HCT116 (cell line): ENCODE measurements around the gene DHDH. TPM values are rescaled to one million over a fixed set of nuclear protein-coding genes. Genes with fewer than 3 reads are reported as not detected.

Source experiments
- ATAC-seq: fragments of 200-7000 bp; cut with Tn5 transposase; 2 replicates; pipeline ENCODE4 v1.9.1; 2020; ENCODE audit warnings: mild to moderate bottlenecking, moderate library complexity
- BruUV-seq: library from RNA; stranded (reverse); fragments of 400-500 nt; replicated peaks from 2 replicates; lab custom pipeline; 2021; lab: Mats Ljungman, UMichigan
- CTCF ChIA-PET: fragments of 300-600 bp; sonication (Branson Sonifier 250); formaldehyde crosslinking; loops from one replicate; lab custom pipeline; 2021; ENCODE audit warnings: antibody characterized with exemption; lab: Charles Lee
- POLR2A ChIA-PET: fragments of 300-600, 350-600 bp; sonication (Branson Sonifier 250); formaldehyde crosslinking; loops from one replicate; lab custom pipeline; 2021; ENCODE audit warnings: antibody characterized with exemption; lab: Charles Lee
- RAD21 ChIA-PET, 2 experiments: fragments of 300-600 bp; sonication (Branson Sonifier 250); formaldehyde crosslinking; loops; one replicate each; lab custom pipeline; 2023; ENCODE audit warnings: low total read pairs in 2 of 2; ENCODE audit not compliant: uncharacterized antibody in 2 of 2, unreplicated experiment in 2 of 2, low non-redundant PET in 1 of 2; lab: Charles Lee
- DNase-seq: peaks from one replicate; pipeline ENCODE4 v3.0.0-alpha.2; 2010; ENCODE audit warnings: low read depth, low spot score
- H2AFZ ChIP-seq: fragments of 200-600 bp; shearing (Covaris generic), sonication (generic); 2 replicates; pipeline ENCODE4 v1.6.1; 2017; ENCODE audit warnings: low read depth, mixed run types, mixed read lengths, antibody characterized with exemption, low read length; ENCODE audit not compliant: poor library complexity, severe bottlenecking
- H3K27ac ChIP-seq: 2 replicates; pipeline ENCODE4 v1.5.1; 2012; ENCODE audit warnings: low read depth, low read length
- H3K27me3 ChIP-seq: fragments of 200-600 bp; sonication (generic); 2 replicates; pipeline ENCODE4 v1.6.1; 2016; ENCODE audit warnings: mixed run types, low read length, mixed read lengths; ENCODE audit not compliant: insufficient read depth
- H3K36me3 ChIP-seq, 2 experiments: fragments of 200-500 bp in 1 of 2; fragments of 200-600 bp in 1 of 2; sonication (Bioruptor generic) in 1 of 2; sonication (generic) in 1 of 2; 2 replicates each; pipeline versions ENCODE4 v1.5.1 to v1.6.1; 2014 to 2016; ENCODE audit warnings: low read length in 2 of 2, inconsistent platforms in 1 of 2, mixed read lengths in 1 of 2, mixed run types in 1 of 2; ENCODE audit not compliant: insufficient read depth in 2 of 2, control insufficient read depth in 1 of 2
- H3K4me1 ChIP-seq, 2 experiments: fragments of 200-600 bp in 1 of 2; sonication (generic) in 1 of 2; 2 replicates each; pipeline versions ENCODE4 v1.5.1 to v1.6.1; 2012 to 2017; ENCODE audit warnings: low read length in 2 of 2, inconsistent platforms in 1 of 2, mild to moderate bottlenecking in 1 of 2, mixed read lengths in 1 of 2, mixed run types in 1 of 2, moderate library complexity in 1 of 2; ENCODE audit not compliant: insufficient read depth in 2 of 2, control insufficient read depth in 1 of 2
- H3K4me2 ChIP-seq: fragments of 200-600 bp; sonication (generic); 2 replicates; pipeline ENCODE4 v1.6.1; 2017; ENCODE audit warnings: mixed run types, low read length, mixed read lengths
- H3K4me3 ChIP-seq, 2 experiments: fragments of 200-600 bp in 1 of 2; sonication (generic) in 1 of 2; replicated peaks in 1 of 2; 2 replicates each; pipeline ENCODE4 v1.5.1; 2011 to 2016; ENCODE audit warnings: low read length in 2 of 2, control low read depth in 1 of 2, low read depth in 1 of 2, mild to moderate bottlenecking in 1 of 2, mixed read lengths in 1 of 2, mixed run types in 1 of 2
- H3K79me2 ChIP-seq: fragments of 200-600 bp; sonication (generic); 2 replicates; pipeline ENCODE4 v1.6.1; 2017; ENCODE audit warnings: mild to moderate bottlenecking, mixed run types, low read length, moderate library complexity, mixed read lengths; ENCODE audit not compliant: insufficient read depth
- H3K9ac ChIP-seq: fragments of 200-600 bp; sonication (generic); 2 replicates; pipeline ENCODE4 v1.6.1; 2016; ENCODE audit warnings: low read length, mixed read lengths
- H3K9me2 ChIP-seq: fragments of 200-600 bp; sonication (generic), shearing (Covaris generic); 2 replicates; pipeline ENCODE4 v1.6.1; 2017; ENCODE audit warnings: mixed run types, mild to moderate bottlenecking, moderate library complexity; ENCODE audit not compliant: insufficient read depth
- H3K9me3 ChIP-seq, 2 experiments: fragments of 200-500 bp in 1 of 2; fragments of 200-600 bp in 1 of 2; sonication (Bioruptor generic) in 1 of 2; sonication (generic) in 1 of 2; 2 replicates each; pipeline ENCODE4 v1.6.1; 2014 to 2017; ENCODE audit warnings: low read length in 2 of 2, mixed read lengths in 2 of 2, inconsistent platforms in 1 of 2, low read depth in 1 of 2, mild to moderate bottlenecking in 1 of 2, mixed run types in 1 of 2, moderate library complexity in 1 of 2; ENCODE audit not compliant: control insufficient read depth in 1 of 2, insufficient read depth in 1 of 2
- H4K20me1 ChIP-seq: fragments of 200-600 bp; sonication (generic), shearing (Covaris generic); 2 replicates; pipeline ENCODE4 v1.6.1; 2017; ENCODE audit warnings: mixed run types, mild to moderate bottlenecking, moderate library complexity; ENCODE audit not compliant: insufficient read depth
- CBX3 ChIP-seq: IDR thresholded peaks from 2 replicates; pipeline ENCODE4 v1.6.1; 2012; ENCODE audit warnings: low read depth
- CEBPB ChIP-seq: IDR thresholded peaks from 2 replicates; pipeline ENCODE4 v1.6.1; 2012; ENCODE audit warnings: low read depth
- EZH2 ChIP-seq: fragments of 200-600 bp; sonication (generic); IDR thresholded peaks from 2 replicates; pipeline ENCODE4 v1.6.1; 2017; ENCODE audit warnings: antibody characterized with exemption, mixed run types
- FOSL1 ChIP-seq: IDR thresholded peaks from 2 replicates; pipeline ENCODE4 v1.6.1; 2012; ENCODE audit warnings: low read depth
- RAD21 ChIP-seq: IDR thresholded peaks from 2 replicates; pipeline ENCODE4 v1.6.1; 2012; ENCODE audit warnings: low read depth, mild to moderate bottlenecking
- SIN3A ChIP-seq: IDR thresholded peaks from 2 replicates; pipeline ENCODE4 v1.6.1; 2012; ENCODE audit warnings: low read depth
- SP1 ChIP-seq: IDR thresholded peaks from 2 replicates; pipeline ENCODE4 v1.6.1; 2012; ENCODE audit warnings: low read depth
- SRF ChIP-seq: IDR thresholded peaks from 2 replicates; pipeline ENCODE4 v1.6.1; 2012; ENCODE audit warnings: low read depth
- ZFX ChIP-seq: fragments of 450-650 bp; IDR thresholded peaks from 2 replicates; pipeline ENCODE4 v1.6.1; 2017
- ZNF274 ChIP-seq: fragments of 200-500 bp; sonication (Bioruptor generic); IDR thresholded peaks from 2 replicates; pipeline ENCODE4 v1.6.1; 2014; ENCODE audit warnings: mild to moderate bottlenecking, low read depth, low read length, inconsistent platforms
- intact Hi-C: fragments of 100-400 bp; cut with micrococcal nuclease; formaldehyde crosslinking; loops from 2 replicates; pipeline ENCODE4 v1.10.0; 2022
- total RNA-seq: library from RNA; stranded (reverse); gene quantifications from one replicate; pipeline ENCODE4 v1.2.1, GENCODE V29; 2021; ENCODE audit not compliant: unreplicated experiment
- TF ChIP-seq, protein P1 (sequence below): IDR thresholded peaks from 2 replicates; pipeline ENCODE4 v1.6.1; 2012
- TF ChIP-seq, protein P2 (sequence below), 3 experiments: fragments of 200-600 bp in 1 of 3; sonication (generic) in 1 of 3; IDR thresholded peaks in 2 of 3; conservative IDR thresholded peaks in 1 of 3; 2 replicates each; pipeline ENCODE4 v1.5.1; 2012 to 2017; ENCODE audit warnings: low read depth in 2 of 3, low read length in 2 of 3, antibody characterized with exemption in 1 of 3, borderline replicate concordance in 1 of 3, control low read depth in 1 of 3, mild to moderate bottlenecking in 1 of 3, mixed read lengths in 1 of 3, mixed run types in 1 of 3, moderate library complexity in 1 of 3; ENCODE audit not compliant: insufficient read depth in 1 of 3
- TF ChIP-seq, protein P3 (sequence below): IDR thresholded peaks from 2 replicates; pipeline ENCODE4 v1.6.1; 2012
- TF ChIP-seq, protein P4 (sequence below): IDR thresholded peaks from 2 replicates; pipeline ENCODE4 v1.6.1; 2012; ENCODE audit warnings: low read depth

The DHDH gene
- total RNA-seq, 1 experiment from 2014 or later, result 8.6 TPM

DNA sequence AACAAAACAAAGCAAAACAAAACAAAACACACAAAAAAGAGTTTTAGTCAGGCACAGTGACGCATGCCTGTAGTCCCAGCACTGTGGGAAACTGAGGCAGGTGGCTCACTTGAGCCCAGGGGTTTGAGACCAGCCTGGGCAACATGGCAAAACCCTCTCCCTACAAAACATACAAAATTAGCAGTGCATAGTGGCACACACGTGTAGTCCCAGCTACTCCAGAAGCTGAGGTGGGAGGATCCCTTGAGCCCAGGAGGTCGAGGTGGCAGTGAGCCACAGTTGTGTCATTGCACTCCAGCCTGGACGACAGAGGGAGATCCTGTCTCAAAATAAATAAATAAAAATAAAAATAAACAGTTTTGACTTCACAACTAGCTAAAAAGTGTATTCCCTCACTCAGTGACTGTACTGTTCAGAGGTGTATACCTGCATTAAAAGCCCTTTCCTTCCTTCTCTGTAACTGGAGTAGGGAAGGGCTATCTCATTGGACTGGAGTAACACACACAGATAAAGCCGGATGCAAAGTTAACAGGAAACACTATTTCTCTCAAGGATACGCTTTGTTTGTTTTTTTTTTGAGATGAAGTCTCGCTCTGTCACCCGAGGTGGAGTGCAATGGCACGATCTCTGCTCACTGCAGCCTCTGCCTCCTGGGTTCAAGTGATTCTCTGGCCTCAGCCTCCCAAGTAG, 17.5 kb downstream of the DHDH start:
- BruUV-seq, result no TSS peak
- H3K27ac ChIP-seq, result no peak overlapping the region
- H3K9me3 ChIP-seq, result no peaks in the 10 kb centered on the region
- no peaks in the 10 kb centered on the region for H3K27me3 ChIP-seq
- no peak for ATAC-seq
- H3K4me3 ChIP-seq, result no peak overlapping the region
- no peak for DNase-seq
- peaks cover 12% of the 10 kb centered on the region for H3K79me2 ChIP-seq
- POLR2A ChIA-PET, result interaction anchor here (1.0 kb wide), 2 partner anchors 11 to 16 kb away, joined by 3 to 5 read pairs; no protein-coding TSS in a partner anchor
- TF ChIP-seq, protein P1, sequence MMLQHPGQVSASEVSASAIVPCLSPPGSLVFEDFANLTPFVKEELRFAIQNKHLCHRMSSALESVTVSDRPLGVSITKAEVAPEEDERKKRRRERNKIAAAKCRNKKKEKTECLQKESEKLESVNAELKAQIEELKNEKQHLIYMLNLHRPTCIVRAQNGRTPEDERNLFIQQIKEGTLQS, result no peak
- TF ChIP-seq EZH2 (no peak), CBX3 (no peak), SIN3A (no peak), FOSL1 (no peak)
- RAD21 ChIA-PET, result no interaction called here
- intact Hi-C loops, result no loop called here
- no peak overlapping the region for H3K9ac ChIP-seq
- no peaks in the 10 kb centered on the region for H3K36me3 ChIP-seq
- H3K4me2 ChIP-seq, result no peak overlapping the region
- H4K20me1 ChIP-seq, result no peaks in the 10 kb centered on the region
- no peak overlapping the region for H2AFZ ChIP-seq
- CTCF ChIA-PET, result interaction anchor here (1.1 to 1.6 kb wide), 2 partner anchors 43 to 108 kb away, joined by 3 to 5 read pairs; partner anchors contain the start of genes GYS1 and RUVBL2
- no peaks in the 10 kb centered on the region for H3K9me2 ChIP-seq
- H3K4me1 ChIP-seq, result peaks cover 5 to 15% of the 10 kb centered on the region in 2 experiments; a peak in 3 of 4 replicates

DNA sequence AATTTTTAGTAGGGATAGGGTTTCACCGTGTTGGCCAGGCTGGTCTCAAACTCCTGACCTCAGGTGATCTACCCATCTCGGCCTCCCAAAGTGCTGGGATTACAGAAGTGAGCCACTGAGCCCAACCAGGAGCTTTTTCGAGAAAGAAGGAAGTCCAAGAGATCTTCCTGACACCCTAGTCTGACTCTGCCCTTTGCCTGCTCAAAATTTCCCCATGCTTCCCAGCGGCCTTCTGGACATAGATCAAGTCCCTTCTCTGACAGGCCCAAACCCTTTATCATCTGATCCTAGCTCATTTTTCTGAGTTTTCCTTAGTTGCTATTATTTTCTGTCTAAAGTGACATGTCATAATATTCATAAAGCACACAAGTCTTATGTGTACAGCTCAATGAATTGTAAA, 19.6 kb downstream of the DHDH start:
- peaks cover 16% of the 10 kb centered on the region for H3K79me2 ChIP-seq
- H2AFZ ChIP-seq, result no peak overlapping the region
- DNase-seq (no peak), ATAC-seq (no peak)
- no peak overlapping the region for H3K4me3 ChIP-seq
- peaks cover 5 to 19% of the 10 kb centered on the region in 2 experiments; a peak in 3 of 4 replicates for H3K4me1 ChIP-seq
- no peaks in the 10 kb centered on the region for H3K9me3 ChIP-seq
- BruUV-seq, result no TSS peak
- ChIA-PET RAD21 (no interaction called here), CTCF (no interaction called here), POLR2A (interaction anchor here (1.0 kb wide), 1 partner anchor 20 kb away, joined by 5 read pairs; the partner anchor contains the start of gene DHDH)
- peaks cover 0 to 4% of the 10 kb centered on the region in 2 experiments; a peak in 1 of 4 replicates for H3K36me3 ChIP-seq
- H3K4me2 ChIP-seq, result no peak overlapping the region
- no peaks in the 10 kb centered on the region for H3K27me3 ChIP-seq
- no peak overlapping the region for H3K9ac ChIP-seq
- no peak overlapping the region for H3K27ac ChIP-seq
- no peaks in the 10 kb centered on the region for H4K20me1 ChIP-seq
- intact Hi-C loops, result no loop called here
- no peaks in the 10 kb centered on the region for H3K9me2 ChIP-seq
- TF ChIP-seq, protein P2, sequence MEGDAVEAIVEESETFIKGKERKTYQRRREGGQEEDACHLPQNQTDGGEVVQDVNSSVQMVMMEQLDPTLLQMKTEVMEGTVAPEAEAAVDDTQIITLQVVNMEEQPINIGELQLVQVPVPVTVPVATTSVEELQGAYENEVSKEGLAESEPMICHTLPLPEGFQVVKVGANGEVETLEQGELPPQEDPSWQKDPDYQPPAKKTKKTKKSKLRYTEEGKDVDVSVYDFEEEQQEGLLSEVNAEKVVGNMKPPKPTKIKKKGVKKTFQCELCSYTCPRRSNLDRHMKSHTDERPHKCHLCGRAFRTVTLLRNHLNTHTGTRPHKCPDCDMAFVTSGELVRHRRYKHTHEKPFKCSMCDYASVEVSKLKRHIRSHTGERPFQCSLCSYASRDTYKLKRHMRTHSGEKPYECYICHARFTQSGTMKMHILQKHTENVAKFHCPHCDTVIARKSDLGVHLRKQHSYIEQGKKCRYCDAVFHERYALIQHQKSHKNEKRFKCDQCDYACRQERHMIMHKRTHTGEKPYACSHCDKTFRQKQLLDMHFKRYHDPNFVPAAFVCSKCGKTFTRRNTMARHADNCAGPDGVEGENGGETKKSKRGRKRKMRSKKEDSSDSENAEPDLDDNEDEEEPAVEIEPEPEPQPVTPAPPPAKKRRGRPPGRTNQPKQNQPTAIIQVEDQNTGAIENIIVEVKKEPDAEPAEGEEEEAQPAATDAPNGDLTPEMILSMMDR (IDR thresholded peaks at IDR 0.05 in 2 of 3, conservative IDR thresholded peaks at IDR 0.05 in 1 of 3; ENCODE audit: borderline replicate concordance in 1 of 3, insufficient read depth in 1 of 3, low read depth in 2 of 3, low read length in 2 of 3), result no peak
- TF ChIP-seq, protein P1, result no peak
- TF ChIP-seq RAD21 (no peak), ZNF274 (no peak), CEBPB (no peak), CBX3 (no peak), EZH2 (no peak), SP1 (no peak), ZFX (no peak), SRF (no peak)
- TF ChIP-seq, protein P3, sequence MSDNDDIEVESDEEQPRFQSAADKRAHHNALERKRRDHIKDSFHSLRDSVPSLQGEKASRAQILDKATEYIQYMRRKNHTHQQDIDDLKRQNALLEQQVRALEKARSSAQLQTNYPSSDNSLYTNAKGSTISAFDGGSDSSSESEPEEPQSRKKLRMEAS, result no peak
- TF ChIP-seq, protein P4, sequence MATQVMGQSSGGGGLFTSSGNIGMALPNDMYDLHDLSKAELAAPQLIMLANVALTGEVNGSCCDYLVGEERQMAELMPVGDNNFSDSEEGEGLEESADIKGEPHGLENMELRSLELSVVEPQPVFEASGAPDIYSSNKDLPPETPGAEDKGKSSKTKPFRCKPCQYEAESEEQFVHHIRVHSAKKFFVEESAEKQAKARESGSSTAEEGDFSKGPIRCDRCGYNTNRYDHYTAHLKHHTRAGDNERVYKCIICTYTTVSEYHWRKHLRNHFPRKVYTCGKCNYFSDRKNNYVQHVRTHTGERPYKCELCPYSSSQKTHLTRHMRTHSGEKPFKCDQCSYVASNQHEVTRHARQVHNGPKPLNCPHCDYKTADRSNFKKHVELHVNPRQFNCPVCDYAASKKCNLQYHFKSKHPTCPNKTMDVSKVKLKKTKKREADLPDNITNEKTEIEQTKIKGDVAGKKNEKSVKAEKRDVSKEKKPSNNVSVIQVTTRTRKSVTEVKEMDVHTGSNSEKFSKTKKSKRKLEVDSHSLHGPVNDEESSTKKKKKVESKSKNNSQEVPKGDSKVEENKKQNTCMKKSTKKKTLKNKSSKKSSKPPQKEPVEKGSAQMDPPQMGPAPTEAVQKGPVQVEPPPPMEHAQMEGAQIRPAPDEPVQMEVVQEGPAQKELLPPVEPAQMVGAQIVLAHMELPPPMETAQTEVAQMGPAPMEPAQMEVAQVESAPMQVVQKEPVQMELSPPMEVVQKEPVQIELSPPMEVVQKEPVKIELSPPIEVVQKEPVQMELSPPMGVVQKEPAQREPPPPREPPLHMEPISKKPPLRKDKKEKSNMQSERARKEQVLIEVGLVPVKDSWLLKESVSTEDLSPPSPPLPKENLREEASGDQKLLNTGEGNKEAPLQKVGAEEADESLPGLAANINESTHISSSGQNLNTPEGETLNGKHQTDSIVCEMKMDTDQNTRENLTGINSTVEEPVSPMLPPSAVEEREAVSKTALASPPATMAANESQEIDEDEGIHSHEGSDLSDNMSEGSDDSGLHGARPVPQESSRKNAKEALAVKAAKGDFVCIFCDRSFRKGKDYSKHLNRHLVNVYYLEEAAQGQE, result no peak
